GM19328 (cell line): ENCODE data around the gene ACOXL.
A peak's percentile ranks its signal among the peaks of the same experiment; 100 is the strongest.

Source experiments
- ATAC-seq: cut with Tn5 transposase; IDR thresholded peaks from one replicate; pipeline ENCODE4 v1.9.1; 2021; ENCODE audit warnings: mild to moderate bottlenecking, moderate library complexity; ENCODE audit not compliant: unreplicated experiment

The ACOXL gene

GRCh38 chr2:111120253-111121027, 388.1 kb downstream of the ACOXL start, which contains the start of gene BCL2L11:
BCL2L11 (plus strand) TSS chr2:111120914; CDS start chr2:111123746, 2,832 bp downstream.
- peak; percentile 64 for ATAC-seq

- ATAC-seq: no peak
Measured at GRCh38 chr2:111121028-111121827, 388.9 kb downstream of the ACOXL start.

- ATAC-seq: peak; percentile 41
Measured at GRCh38 chr2:111121828-111122630, 389.7 kb downstream of the ACOXL start.

- no peak for ATAC-seq
Measured at GRCh38 chr2:111122631-111123421, 390.5 kb downstream of the ACOXL start.

DNA sequence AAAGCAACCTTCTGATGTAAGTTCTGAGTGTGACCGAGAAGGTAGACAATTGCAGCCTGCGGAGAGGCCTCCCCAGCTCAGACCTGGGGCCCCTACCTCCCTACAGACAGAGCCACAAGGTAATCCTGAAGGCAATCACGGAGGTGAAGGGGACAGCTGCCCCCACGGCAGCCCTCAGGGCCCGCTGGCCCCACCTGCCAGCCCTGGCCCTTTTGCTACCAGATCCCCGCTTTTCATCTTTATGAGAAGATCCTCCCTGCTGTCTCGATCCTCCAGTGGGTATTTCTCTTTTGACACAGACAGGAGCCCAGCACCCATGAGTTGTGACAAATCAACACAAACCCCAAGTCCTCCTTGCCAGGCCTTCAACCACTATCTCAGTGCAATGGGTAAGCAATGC, 391.4 kb downstream of the ACOXL start:
- ATAC-seq: no peak

GRCh38 chr2:111126581-111126980, 394.2 kb downstream of the ACOXL start:
- no peak for ATAC-seq

- ATAC-seq: no peak
Measured at GRCh38 chr2:111127351-111127750, 395.0 kb downstream of the ACOXL start.

GRCh38 chr2:111128096-111128495, 395.7 kb downstream of the ACOXL start:
- ATAC-seq: no peak

- no peak for ATAC-seq
Measured at GRCh38 chr2:111133603-111134002, 401.2 kb downstream of the ACOXL start.

GRCh38 chr2:111134055-111134454, 401.7 kb downstream of the ACOXL start:
- no peak for ATAC-seq

DNA sequence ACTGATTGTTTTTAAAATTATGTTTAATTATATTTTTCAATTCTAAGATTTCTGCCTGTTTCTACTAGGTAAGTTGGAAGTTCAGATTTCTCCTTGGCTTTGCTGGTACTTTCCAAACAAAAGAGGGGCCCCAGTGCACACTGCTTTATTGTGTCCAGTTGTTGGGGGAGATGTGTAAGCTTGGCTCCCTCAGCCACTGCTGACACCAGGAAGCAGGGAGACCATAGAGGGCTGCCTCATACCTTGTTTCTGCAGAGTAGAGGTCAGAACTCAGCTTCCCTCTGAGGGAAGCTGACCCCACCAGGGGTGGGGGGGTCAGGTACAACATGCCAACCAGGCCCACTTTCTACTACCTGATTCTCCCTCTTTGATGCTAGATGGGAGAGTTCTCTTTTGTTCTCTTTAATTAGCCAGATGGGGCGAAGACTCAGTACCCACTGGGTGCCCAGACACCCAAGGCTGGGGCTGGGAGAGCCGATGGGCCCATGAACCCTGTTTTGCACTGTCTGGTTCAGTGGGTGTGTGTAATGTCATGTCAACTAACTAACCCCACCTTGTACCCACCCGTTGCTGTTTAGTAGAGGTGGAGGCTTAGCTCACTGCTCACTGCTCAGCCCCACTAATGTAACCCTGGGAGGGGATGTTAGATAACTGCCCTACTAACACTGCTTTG, 403.0 kb downstream of the ACOXL start:
- ATAC-seq: no peak

GRCh38 chr2:111135910-111136297, 403.5 kb downstream of the ACOXL start:
- ATAC-seq: no peak

DNA sequence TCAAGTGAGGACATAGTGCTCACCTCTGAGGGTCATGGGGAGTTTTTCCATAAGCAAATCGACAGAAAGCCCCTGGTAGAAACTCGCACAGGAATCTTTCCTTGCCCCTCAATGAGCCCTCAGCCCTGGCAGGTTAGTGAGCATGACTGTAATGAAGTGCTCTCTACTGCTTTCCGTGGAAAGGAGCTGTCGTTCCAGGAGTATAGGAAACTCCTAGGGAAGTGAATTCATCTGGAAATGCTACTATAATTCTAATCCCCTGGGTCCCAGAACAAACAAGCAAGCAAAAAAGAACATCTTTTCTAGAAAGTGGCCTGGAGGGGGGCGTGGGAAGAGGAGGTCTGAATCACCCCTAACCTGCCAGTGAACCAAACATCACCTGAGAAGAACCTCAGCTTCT, 406.5 kb downstream of the ACOXL start:
- no peak for ATAC-seq

DNA sequence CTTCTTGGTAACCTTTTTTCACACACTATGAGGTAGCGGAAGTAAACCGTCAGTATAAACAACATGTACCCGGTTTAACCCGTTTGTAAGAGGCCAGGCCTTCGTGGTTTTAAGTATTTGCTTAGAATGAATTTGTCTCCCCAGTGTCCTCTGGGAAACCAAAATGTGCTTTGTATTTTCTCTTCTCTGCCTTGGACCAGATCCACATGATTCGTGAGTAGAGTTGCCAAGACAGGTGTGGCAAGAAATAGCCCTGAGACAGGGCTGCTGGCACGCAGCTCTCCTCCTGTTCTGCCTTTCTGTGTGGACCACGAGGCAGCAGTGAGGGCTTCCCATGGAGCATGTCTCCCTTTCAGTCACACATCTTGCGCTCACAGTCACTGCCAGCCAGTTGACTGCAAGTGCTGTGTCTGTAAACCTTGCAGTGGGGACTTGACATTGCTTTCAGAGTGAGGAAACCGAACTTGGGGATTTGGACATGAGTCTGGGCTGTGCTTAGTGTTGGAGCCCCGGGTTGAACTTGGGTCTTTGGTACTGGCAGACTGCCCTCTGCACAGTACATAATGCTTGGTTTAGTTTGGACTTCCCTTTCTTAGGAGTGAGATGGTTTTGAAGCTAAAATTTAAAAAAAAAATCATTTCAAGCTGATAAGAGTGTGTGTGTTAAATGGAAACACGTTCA, 407.4 kb downstream of the ACOXL start:
- no peak for ATAC-seq

GRCh38 chr2:111140815-111141214, 408.4 kb downstream of the ACOXL start:
- no peak for ATAC-seq

- ATAC-seq: no peak
Measured at GRCh38 chr2:111142101-111142500, 409.7 kb downstream of the ACOXL start.

DNA sequence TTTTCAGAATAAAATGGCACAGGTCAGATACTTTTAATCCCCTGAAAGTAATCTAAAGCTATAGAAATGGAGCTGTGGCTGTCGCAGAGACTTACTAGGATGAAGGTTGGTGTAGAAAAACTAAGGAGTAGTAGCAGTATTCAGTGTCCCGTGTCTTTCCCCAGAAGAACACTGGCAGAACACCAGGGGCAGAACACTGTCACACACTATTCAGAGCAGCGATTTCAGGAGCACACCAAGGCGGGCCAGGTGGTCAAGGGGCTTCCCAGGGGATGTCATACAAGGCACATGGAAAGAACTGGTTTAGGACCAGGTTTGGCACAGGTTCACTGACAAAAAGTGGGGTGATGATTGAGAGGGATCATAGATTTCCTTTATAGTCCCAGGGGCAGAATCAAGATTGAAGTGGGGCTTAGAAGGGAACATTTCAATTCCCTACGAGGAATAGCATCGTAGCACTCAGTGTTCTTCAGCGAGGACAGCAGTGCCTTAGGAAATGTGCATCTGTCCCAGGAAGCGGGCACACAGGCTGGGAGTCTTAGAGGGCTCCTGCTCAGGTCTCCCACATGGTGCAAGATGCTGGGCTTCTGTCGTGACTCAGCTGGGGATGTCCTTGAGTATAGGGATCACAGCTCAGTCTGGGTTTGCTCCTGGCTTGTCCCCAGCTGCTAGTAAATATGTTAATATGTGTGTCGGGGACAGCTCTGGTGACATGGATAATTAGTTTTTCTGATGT, 410.9 kb downstream of the ACOXL start:
- no peak for ATAC-seq

GRCh38 chr2:111143843-111144198, 411.4 kb downstream of the ACOXL start:
- no peak for ATAC-seq
